GM19099 (cell line): Measurements from ENCODE around the gene GLRX3.

ENCODE experiments used
- POLR2A ChIP-seq: IDR thresholded peaks from 3 replicates; pipeline ENCODE4 v1.6.1; 2011; ENCODE audit warnings: low read depth; ENCODE audit not compliant: insufficient read length; ENCODE audit errors: extremely low read depth

Gene GLRX3

DNA sequence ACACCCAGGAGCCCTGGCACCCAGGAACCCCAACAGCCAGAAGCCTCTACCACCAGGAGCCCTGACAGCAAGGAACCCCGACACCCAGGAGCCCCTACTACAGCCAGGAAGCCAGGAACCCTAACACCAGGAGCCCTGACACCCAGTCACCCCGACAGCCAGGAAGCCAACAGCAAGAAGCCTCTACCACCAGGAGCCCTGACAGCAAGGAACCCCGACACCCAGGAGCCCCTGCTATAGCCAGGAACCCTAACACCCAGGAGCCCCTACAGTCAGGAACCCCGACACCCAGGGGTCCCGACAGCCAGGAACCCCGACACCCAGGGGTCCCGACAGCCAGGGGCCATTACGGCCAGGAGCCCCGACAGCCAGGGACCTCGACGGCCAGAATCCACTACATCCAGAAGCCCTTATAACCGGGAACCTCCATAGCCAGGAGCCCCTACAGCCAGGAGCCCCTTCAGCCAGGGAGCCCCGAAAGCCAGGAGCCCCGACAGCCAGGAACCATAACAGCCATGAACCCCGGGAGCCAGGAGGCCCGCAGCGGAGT is 440 bp upstream of the GLRX3 start:
- no peak for TF ChIP-seq POLR2A

DNA sequence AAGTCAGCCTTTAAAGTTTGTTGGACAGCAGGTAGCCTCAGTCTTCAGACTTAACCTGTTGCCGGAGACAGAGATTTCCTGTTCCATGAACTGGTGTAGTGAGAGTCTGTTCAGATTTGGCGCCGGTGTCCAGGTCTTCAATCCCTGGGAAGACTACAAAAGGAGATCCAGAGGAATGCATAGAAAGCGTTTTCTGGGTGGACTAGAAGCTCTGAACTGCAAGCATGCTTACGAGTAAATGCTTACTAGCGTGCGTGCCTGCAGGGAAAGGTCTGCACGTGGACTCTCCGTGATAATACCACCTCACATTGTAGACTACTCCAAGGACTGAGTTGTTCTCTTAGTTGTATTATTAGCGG is 878 bp downstream of the GLRX3 start:
- TF ChIP-seq POLR2A, result no peak

DNA sequence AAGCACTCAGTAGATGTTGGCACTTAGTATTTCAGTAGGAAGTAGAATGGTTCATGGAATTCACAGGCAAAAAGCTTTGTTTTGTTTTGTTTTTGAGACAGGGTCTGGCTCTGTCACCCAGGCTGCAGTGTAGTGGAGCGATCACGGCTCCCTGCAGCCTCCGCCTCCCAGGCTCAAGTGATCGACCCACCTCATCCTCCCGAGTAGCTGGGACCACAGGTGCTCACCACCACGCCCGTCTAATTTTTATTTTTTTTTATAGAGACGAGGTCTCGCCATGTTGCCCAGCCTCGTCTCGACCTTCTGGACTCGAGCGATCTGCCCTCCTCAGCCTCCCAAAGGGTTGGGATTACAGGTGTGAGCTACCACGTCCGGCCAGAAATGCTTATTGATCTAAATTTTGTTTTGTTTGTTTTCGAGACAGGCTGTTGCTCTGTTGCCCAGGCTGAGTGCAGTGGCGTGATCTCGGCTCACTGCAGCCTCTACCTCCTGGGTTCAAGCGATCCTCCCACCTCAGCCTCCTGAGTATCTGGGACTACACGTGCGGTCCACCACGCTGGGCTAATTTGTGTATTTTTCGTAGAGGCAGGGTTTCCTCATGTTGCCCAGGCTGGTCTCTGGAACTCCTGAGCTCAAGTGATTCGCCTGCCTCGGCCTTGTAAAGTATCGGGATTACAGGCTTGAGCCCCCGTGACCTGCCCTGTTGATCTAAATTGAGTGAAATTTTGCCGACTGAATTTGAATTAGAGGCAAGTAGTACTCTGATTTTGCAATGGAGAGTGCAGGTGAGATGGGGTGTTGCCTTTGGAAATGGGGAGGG is 1.7 kb downstream of the GLRX3 start:
- no peak for TF ChIP-seq POLR2A

DNA sequence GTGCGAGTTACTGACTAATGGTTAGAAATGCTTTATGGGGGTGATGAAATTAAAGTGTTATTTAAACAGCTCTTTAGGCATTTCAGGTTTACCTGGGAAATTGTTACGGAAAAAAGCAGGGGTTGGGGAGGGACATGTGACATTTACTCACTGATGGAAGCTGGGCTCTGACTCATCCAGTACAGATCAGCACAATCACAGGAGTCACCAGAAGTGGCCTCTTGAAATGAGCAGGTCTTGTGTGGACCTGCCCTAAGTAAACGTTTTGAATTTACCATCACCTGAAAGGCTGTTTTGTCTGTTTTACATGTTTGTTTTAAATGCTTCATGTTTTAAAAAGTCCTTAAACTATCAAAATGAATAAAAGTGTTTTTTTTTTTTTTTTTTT is 2.3 kb downstream of the GLRX3 start:
- no peak for TF ChIP-seq POLR2A

DNA sequence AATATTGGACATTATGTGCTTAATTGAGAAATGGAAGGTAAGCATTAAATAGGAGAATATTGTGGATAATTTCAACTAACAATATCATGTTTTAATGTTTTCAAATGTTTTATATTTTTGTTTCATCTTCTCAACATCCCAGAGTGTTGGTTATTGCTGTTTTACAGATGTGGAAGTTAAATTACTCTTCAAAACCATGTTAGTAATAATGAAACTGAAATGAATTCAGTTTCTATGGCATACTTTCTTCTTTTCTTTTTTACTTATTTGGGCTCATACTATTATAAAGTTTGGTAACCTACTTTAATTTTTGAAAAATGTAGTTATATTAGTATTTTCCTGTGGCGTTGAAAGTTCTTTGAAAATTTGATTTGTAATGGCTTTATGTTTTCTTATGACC is 4.2 kb downstream of the GLRX3 start:
- TF ChIP-seq POLR2A, result no peak

DNA sequence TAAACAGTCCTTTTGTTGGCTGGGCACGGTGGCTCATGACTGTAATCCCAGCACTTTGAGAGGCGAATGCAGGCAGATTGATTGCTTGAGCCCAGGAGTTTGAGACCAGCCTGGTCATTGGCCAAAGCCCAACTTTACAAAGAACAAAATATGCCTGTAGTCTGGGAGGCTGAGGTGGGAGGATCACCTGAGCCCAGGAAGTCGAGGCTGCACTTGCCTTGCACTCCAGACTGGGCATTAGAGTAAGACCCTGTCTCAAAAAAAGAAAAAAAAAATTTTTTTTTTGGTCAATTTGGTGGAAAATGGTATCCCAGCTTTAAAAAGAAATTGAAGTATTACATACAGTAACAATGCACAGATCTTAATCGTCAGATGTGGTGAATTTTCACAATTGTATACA is 4.8 kb downstream of the GLRX3 start:
- TF ChIP-seq POLR2A, result no peak

DNA sequence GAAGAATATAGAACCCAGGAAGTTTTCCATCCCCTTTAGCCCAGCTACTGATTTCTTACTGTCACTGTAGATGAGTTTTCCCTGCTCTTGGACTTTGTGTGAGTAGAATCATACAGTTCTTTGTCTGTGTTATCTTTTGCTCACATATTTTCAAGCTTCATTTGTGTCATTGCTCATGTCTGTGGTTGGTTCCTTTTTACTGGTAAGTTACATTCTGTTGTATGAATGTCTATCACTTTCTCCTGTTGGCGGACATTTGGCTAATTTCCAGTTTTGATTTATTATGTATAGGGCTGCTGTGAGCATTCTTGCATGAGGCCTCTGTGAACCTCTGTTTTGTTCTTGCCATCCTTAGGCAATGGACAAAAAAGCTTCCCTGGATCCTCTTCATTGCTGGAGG is 5.3 kb downstream of the GLRX3 start:
- TF ChIP-seq POLR2A, result no peak

DNA sequence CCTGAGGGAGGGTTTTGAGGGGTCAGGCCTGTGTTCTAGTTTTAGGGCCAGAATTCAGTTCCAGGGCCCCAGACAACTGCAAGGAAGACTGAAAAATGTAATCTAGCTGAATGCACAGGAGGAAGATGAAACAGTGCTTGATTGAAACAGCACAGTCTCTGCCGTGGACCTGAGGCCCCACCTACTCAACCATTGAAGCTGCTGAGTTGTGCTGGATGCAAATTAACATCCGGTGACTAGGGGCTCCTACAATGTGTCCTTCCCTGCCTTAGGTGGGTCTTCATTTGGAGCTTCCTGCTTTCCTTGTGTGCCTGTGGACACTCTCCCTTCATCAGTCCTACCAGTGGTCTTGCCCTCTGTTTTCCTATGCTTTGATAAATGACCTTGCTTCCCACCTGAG is 5.7 kb downstream of the GLRX3 start:
- TF ChIP-seq POLR2A, result no peak

DNA sequence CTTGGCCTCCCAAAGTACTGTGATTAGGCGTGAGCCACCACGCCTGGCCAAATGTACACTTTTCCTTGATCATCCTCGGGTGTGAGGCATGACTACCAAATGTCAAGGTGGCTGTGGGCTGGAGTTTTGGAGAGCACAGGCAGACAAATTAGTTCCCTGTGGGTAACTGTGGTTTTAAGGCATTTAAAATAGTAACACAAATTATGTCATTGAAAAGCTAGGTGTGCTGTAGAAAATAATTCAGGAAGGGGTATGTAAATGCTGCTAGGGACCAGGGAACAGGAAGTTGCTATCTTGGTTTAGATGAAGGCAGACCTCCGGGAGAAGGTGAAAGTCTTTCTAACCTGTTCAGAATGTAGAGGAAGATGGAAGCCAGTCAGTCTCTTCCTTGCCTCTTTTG is 9.9 kb downstream of the GLRX3 start:
- no peak for TF ChIP-seq POLR2A

DNA sequence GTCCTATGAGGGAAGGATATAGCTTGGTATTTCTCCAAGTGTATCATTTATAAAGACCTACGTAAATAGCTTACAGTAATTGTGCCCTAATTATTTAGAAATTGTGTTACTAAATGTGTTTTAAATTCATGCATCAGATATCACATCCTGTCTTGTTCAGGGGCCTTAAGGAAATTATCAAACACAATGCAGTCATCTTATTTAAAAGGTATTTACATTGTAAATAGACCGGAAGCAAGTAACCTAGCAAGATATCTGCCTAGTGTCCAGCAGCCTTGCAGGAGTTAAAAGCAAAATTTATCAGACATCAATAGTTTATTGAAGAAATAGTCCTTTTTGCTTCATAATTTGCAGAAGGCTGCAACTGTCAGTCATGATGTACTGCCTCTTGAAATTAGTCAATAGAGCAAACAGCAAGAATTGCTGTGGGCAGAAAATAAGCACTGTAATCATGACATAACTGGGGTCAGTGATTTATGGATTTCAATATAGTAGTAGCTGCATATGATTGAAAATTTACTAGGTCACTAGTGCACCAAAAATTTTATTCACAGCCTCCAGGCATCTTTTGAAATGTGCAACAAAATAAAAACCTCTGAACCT is 23.1 kb downstream of the GLRX3 start:
- TF ChIP-seq POLR2A, result no peak

DNA sequence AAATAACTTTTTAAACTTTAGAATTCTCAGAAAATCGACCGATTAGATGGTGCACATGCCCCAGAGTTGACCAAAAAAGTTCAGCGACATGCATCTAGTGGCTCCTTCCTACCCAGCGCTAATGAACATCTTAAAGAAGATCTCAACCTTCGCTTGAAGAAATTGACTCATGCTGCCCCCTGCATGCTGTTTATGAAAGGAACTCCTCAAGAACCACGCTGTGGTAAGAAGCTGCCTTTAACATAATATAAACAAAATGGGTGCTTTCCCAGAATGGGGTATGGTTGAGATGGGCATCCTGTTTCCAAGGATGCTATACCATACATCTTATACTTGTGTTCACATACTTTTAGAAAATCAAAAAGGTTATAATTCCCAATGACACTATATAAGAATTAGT is 24.6 kb downstream of the GLRX3 start:
- no peak for TF ChIP-seq POLR2A

DNA sequence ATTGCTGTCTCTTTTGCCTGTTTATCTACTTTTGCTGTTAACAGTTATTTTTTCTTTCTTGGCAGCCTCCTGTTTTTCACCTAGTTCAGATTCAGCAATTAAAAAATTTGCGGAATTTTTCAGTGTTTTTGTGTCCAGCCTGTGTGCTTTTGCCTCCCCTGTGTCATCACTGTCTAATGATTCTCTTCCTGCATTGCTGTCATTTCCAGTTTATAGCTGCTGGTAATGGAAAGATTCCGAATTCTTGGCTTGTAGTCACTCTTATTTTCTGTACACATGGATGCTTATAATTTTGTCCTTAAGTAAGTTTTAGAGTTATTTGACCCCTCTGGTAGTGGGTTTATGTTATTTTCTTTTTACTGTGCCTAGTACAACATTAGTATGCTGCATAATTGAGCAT is 25.1 kb downstream of the GLRX3 start:
- TF ChIP-seq POLR2A, result no peak

DNA sequence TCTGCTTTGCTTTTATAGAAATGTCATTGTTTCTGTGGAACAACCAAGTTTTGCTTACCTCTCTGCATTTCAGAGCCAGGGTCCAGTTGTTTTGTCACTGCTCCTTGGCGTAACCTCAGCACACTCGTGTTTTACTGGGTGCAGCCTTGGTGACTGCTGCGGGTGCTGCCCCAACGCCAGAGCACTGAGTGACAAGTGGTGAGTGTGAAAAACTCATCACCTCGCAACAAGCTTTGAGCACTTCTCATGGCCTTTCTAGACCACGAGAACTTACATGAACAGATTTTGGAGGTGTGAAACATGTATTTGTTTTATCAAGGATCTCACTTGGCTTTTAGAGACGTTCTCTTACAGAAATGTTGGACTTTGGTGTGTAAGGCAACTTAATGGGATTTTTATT is 31.0 kb downstream of the GLRX3 start:
- no peak for TF ChIP-seq POLR2A

DNA sequence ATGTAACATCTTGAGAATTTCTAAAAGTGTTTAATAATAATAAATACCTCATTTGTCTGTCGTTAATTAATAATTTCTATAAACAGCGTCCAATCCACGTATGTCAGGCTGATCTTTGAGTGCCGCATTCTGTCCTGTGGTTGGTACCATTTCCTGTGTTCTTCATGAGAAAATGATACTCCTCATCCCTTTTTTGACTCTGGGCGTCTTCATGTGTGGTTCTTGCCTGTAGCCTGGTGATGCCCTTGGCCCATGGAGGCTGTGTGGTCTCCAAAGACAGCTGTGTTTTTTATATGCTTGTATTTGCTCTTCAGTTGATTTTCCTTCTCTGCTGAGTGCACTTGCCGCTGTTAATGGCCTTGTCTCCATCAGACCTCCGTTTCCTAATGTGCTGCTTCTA is 31.5 kb downstream of the GLRX3 start:
- no peak for TF ChIP-seq POLR2A

DNA sequence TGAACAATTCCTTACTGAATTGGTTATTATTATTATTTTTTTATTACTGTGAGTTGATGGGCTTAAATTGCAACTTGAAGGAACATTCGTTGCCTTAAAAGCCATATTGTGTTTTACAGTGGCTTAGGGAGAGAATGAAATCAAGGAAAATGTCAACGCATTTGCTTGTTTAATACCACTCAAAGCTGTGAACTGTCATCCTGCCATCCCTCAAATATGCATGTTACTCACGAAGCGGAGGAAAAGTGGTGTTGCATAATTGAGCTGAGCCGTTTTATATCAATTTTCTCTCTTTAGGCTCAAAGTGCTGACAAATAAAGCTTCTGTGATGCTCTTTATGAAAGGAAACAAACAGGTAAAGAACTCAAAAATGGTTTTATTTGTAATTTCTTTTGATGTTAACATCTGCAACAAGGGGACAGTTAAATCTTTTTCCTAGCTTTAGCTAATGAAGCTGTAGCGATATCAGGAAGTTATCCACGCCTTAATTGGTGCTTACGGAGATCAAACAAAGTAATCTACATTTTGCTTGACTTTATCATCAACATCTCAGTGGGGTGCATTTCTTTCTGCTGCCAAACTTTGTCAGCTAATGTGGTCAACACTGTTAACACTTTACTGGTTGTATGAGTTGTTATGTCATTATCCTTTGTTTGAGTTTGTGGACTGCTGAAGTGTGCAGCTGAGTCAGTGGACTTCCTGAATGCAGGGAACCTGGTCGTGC is 33.1 kb downstream of the GLRX3 start:
- no peak for TF ChIP-seq POLR2A

DNA sequence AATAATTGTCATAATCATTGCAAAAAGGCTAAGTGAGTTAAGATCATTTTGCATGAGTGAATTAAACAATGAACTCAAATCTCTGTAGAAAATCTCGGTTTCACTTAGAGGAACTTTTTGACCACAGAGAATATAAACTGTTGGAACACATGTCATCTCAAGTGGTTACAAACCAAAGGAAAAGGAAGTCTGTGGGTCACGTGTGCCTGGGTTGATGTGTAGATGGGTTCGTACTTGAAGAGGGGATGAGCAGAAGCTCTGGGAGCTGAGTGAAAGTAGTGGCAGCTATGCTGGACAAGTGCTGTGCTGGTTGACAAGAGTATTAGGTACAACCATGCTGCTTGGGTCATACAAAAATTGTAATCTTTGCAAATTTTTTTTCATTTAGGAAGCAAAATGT is 35.0 kb downstream of the GLRX3 start:
- no peak for TF ChIP-seq POLR2A

DNA sequence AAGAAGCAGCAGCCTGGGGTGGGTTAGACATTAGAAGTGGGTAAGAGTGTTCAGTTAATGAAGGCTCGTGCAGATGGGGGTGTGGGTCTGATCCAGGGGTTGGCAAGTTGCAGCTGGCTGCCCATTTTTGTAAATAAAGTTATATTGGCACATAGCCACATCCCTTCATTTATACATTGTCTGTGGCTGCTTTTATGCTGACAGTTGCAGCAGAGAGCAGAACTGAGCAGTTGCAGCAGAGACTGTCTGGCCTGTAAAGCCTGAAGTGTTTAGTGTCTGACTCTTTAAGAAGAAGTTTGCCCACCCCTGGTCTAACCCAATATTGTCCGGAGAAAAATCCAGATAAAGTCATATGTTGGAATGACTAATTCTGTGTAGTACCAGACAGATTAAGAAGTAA is 38.1 kb downstream of the GLRX3 start:
- no peak for TF ChIP-seq POLR2A

DNA sequence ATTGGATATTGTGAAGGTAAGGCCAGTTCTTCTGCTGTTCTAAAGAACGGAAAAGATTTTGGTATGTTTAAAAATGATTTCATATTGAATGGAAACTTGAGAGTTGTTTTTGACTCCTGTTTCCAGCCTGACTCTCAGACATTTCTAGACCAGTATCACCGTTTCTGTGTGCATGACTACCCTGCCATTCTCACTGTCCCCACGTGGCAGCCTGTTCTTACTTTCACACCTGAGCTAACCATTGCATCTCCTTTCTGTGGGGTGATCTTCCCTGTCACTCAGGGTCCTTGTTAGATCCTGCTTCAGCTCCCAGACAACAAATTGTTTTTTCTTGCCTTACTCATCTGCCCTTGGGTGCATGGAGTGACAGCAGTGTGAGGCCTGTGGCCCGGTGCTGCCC is 38.9 kb downstream of the GLRX3 start:
- no peak for TF ChIP-seq POLR2A
